ENCODE data around the gene FOSL2.

Gene FOSL2

DNA sequence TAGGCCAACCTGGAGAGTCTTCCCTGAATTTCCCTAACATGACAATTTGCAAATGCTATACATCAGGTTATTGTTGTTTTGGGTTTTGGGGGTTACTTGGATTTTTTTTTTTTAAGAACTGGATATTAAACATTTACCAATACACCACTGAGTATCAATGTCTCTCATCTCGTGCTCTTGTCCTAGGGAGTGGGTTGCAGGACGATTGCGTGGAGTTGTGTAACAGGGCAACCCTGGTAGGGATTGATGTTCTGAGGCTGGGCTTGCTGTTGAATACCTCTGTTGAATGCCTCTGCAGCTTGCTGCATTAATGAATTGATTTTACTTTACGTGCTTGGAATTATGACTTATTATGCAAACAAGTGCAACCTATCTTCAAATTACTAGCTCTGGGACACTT, 18.8 kb upstream of the FOSL2 start:
- H3K9me3 ChIP-seq (replicated peaks; ENCODE audit: insufficient read depth, low read length) = no peaks in the 10 kb centered on the region
- no peak overlapping the region for H3K4me2 ChIP-seq (ENCODE audit: low read depth, low read length)
- no peak overlapping the region for H3K27ac ChIP-seq (ENCODE audit: low read length)
- H3K36me3 ChIP-seq (replicated peaks; ENCODE audit: insufficient read depth, low read length) = no peaks in the 10 kb centered on the region
- H3K9ac ChIP-seq (ENCODE audit: low read length) = no peak overlapping the region
- no peaks in the 10 kb centered on the region for H3K9me2 ChIP-seq (replicated peaks; ENCODE audit: insufficient read depth, low read length)
- no peak for DNase-seq
- H2AFZ ChIP-seq (ENCODE audit: low read length) = no peak overlapping the region
- no peaks in the 10 kb centered on the region for H3K4me1 ChIP-seq (ENCODE audit: low read length)
- no peaks in the 10 kb centered on the region for H3K79me2 ChIP-seq (ENCODE audit: low read length)
- H3F3A ChIP-seq (ENCODE audit: insufficient read depth, low read length) = no peaks in the 10 kb centered on the region
- TF ChIP-seq EZH2 (optimal IDR thresholded peaks at IDR 0.05; ENCODE audit: low read depth, low read length) = no peak
- no peaks in the 10 kb centered on the region for H3K27me3 ChIP-seq (replicated peaks; ENCODE audit: insufficient read depth, low read length)
- no peak overlapping the region for H3K4me3 ChIP-seq (ENCODE audit: low read length)
- H4K20me1 ChIP-seq (ENCODE audit: insufficient read depth, low read length) = no peaks in the 10 kb centered on the region

DNA sequence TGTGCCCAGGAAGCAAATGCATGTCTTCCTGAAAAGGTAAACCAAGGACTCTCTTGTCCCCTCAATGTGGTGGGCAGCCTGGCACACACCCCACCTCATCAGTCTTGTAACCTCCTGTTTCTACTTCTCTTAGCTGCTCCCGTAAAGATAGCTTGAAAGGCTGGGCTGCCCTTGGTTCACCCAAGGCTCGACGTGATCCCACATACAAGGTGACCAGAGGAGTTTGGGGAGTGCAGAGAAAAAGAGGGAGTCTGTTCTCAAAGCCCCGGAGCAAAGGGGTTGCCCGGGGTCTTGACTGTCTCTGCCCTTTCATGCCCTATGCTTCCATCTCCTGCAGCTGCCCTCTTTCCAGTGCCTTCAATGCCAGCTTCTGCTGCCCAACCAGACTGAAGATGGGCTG, 18.3 kb upstream of the FOSL2 start:
- no peak for DNase-seq
- Histone ChIP-seq H3K9me2 (replicated peaks; ENCODE audit: insufficient read depth, low read length) (no peaks in the 10 kb centered on the region), H3K4me3 (ENCODE audit: low read length) (no peak overlapping the region), H3F3A (ENCODE audit: insufficient read depth, low read length) (no peaks in the 10 kb centered on the region), H3K9ac (ENCODE audit: low read length) (no peak overlapping the region), H4K20me1 (ENCODE audit: insufficient read depth, low read length) (no peaks in the 10 kb centered on the region), H3K79me2 (ENCODE audit: low read length) (no peaks in the 10 kb centered on the region), H3K36me3 (replicated peaks; ENCODE audit: insufficient read depth, low read length) (no peaks in the 10 kb centered on the region), H2AFZ (ENCODE audit: low read length) (no peak overlapping the region), H3K27me3 (replicated peaks; ENCODE audit: insufficient read depth, low read length) (no peaks in the 10 kb centered on the region), H3K27ac (ENCODE audit: low read length) (no peak overlapping the region), H3K4me1 (ENCODE audit: low read length) (no peaks in the 10 kb centered on the region), H3K9me3 (replicated peaks; ENCODE audit: insufficient read depth, low read length) (no peaks in the 10 kb centered on the region), H3K4me2 (ENCODE audit: low read depth, low read length) (no peak overlapping the region)
- TF ChIP-seq, protein P1, sequence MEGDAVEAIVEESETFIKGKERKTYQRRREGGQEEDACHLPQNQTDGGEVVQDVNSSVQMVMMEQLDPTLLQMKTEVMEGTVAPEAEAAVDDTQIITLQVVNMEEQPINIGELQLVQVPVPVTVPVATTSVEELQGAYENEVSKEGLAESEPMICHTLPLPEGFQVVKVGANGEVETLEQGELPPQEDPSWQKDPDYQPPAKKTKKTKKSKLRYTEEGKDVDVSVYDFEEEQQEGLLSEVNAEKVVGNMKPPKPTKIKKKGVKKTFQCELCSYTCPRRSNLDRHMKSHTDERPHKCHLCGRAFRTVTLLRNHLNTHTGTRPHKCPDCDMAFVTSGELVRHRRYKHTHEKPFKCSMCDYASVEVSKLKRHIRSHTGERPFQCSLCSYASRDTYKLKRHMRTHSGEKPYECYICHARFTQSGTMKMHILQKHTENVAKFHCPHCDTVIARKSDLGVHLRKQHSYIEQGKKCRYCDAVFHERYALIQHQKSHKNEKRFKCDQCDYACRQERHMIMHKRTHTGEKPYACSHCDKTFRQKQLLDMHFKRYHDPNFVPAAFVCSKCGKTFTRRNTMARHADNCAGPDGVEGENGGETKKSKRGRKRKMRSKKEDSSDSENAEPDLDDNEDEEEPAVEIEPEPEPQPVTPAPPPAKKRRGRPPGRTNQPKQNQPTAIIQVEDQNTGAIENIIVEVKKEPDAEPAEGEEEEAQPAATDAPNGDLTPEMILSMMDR (IDR thresholded peaks at IDR 0.05; ENCODE audit: low read length) = no peak
- TF ChIP-seq EZH2phosphoT487 (IDR thresholded peaks at IDR 0.05; ENCODE audit: low read length) (no peak), EZH2 (optimal IDR thresholded peaks at IDR 0.05; ENCODE audit: low read depth, low read length) (no peak)

DNA sequence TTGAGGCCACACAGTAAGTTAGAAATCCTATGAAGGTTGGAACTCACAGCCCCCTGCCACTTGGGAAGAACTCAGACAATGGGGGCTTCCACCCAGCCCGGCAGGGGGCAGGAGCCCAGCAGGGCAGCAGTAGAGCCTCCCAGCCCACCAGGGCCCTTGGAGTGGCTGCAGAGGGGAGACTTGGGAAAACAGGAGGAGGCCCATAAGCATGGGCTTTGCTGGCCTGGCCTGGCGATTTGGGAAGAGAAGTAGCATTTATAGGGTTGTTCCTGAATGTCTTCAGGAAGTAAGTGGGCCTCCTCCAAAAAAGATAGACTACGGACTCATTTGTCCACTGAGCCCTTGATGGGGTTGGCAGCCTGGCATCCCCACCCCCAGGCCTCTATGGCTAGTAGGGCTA, 17.4 kb upstream of the FOSL2 start:
- H4K20me1 ChIP-seq (ENCODE audit: insufficient read depth, low read length) = no peaks in the 10 kb centered on the region
- no peak for DNase-seq
- no peak overlapping the region for H3K4me3 ChIP-seq (ENCODE audit: low read length)
- H3K36me3 ChIP-seq (replicated peaks; ENCODE audit: insufficient read depth, low read length) = no peaks in the 10 kb centered on the region
- H3F3A ChIP-seq (ENCODE audit: insufficient read depth, low read length) = no peaks in the 10 kb centered on the region
- H3K9me2 ChIP-seq (replicated peaks; ENCODE audit: insufficient read depth, low read length) = no peaks in the 10 kb centered on the region
- no peaks in the 10 kb centered on the region for H3K27me3 ChIP-seq (replicated peaks; ENCODE audit: insufficient read depth, low read length)
- TF ChIP-seq EZH2 (optimal IDR thresholded peaks at IDR 0.05; ENCODE audit: low read depth, low read length) = no peak
- TF ChIP-seq, protein P1 (IDR thresholded peaks at IDR 0.05; ENCODE audit: low read length) = no peak
- no peak for TF ChIP-seq EZH2phosphoT487 (IDR thresholded peaks at IDR 0.05; ENCODE audit: low read length)
- no peak overlapping the region for H3K9ac ChIP-seq (ENCODE audit: low read length)
- H3K27ac ChIP-seq (ENCODE audit: low read length) = no peak overlapping the region
- H3K4me1 ChIP-seq (ENCODE audit: low read length) = no peaks in the 10 kb centered on the region
- H3K4me2 ChIP-seq (ENCODE audit: low read depth, low read length) = no peak overlapping the region
- no peaks in the 10 kb centered on the region for H3K79me2 ChIP-seq (ENCODE audit: low read length)
- H2AFZ ChIP-seq (ENCODE audit: low read length) = no peak overlapping the region
- no peaks in the 10 kb centered on the region for H3K9me3 ChIP-seq (replicated peaks; ENCODE audit: insufficient read depth, low read length)

DNA sequence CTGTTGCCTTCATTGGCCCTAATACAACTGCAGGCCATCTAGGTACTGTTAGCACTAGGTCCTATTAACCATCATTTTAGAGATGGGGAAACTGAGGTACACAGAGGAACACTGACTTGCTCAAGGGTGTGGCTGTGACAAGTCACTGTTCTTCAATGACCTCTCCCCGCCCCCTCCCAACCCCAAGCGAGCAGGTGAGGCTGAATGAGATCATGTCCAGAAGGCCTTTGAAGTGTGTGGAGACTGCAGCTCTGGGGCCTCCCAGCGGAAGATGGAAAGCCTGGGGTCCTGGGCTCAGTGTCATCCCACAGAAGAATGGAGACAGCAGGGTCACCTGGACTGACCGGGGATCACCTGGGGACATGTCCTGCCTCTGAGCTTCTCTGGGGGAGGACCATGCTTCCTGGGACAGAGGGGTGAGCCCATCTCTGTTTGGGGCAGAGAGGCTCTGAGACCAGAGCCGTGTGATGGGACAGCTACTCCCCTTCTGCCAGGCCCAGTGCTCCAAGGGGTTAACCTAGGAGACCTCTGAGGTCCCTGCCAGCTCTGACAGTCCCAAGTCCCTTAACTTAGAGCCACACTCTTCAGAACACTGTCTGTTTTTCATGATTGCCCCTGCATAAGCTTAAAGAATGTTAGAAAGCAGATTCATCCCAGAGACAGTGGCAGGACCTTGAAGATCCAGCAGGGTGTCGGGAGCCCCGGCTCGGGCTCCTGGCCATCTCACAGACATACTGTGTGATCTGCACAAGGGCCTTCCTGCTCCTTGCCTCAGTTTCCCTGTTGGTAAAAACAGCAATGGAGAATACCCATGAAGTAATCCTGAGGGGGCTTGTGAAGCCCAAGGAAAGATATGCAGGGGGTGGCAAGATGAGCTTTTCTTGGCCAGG, 16.7 kb upstream of the FOSL2 start:
- TF ChIP-seq, protein P1 (IDR thresholded peaks at IDR 0.05; ENCODE audit: low read length) = no peak
- no peak for TF ChIP-seq EZH2 (optimal IDR thresholded peaks at IDR 0.05; ENCODE audit: low read depth, low read length)
- TF ChIP-seq EZH2phosphoT487 (IDR thresholded peaks at IDR 0.05; ENCODE audit: low read length) = no peak
- H3K27me3 ChIP-seq (replicated peaks; ENCODE audit: insufficient read depth, low read length) = no peaks in the 10 kb centered on the region
- no peaks in the 10 kb centered on the region for H3K9me3 ChIP-seq (replicated peaks; ENCODE audit: insufficient read depth, low read length)
- no peaks in the 10 kb centered on the region for H3K4me1 ChIP-seq (ENCODE audit: low read length)
- H3K4me2 ChIP-seq (ENCODE audit: low read depth, low read length) = no peak overlapping the region
- DNase-seq = no peak
- no peaks in the 10 kb centered on the region for H3F3A ChIP-seq (ENCODE audit: insufficient read depth, low read length)
- H3K4me3 ChIP-seq (ENCODE audit: low read length) = no peak overlapping the region
- no peak overlapping the region for H3K9ac ChIP-seq (ENCODE audit: low read length)
- H2AFZ ChIP-seq (ENCODE audit: low read length) = no peak overlapping the region
- H4K20me1 ChIP-seq (ENCODE audit: insufficient read depth, low read length) = no peaks in the 10 kb centered on the region
- no peaks in the 10 kb centered on the region for H3K36me3 ChIP-seq (replicated peaks; ENCODE audit: insufficient read depth, low read length)
- H3K27ac ChIP-seq (ENCODE audit: low read length) = no peak overlapping the region
- no peaks in the 10 kb centered on the region for H3K79me2 ChIP-seq (ENCODE audit: low read length)
- H3K9me2 ChIP-seq (replicated peaks; ENCODE audit: insufficient read depth, low read length) = no peaks in the 10 kb centered on the region
